Measurements from ENCODE around the gene ESYT1. TPM values are rescaled to one million over a fixed set of nuclear protein-coding genes. Genes with fewer than 3 reads are reported as not detected.

The ESYT1 gene
- total RNA-seq, 120 experiments from 2014 or later, result 32.5 to 86.2 (median 56.5) TPM

Other genes starting within 250 kb of the ESYT1 start
- 10 to 100 TPM in 118 of 120 experiments, 1 to 10 TPM in 2; 9.6 to 27.3 (median 17.6) TPM for gene PYM1, start 200.4 kb upstream of the ESYT1 start, total RNA-seq
- gene DGKA, start 197.1 kb upstream of the ESYT1 start, total RNA-seq, result 10 to 100 TPM; 23.7 to 83.8 (median 48.3) TPM
- gene PMEL, start 162.2 kb upstream of the ESYT1 start, total RNA-seq, result 1 to 10 TPM in 5 of 120 experiments, under 1 TPM in 17, not detected in 98; 0.25 to 1.7 (median 0.76) TPM
- gene CDK2, start 161.4 kb upstream of the ESYT1 start, total RNA-seq, result 10 to 100 TPM in 16 of 120 experiments, 1 to 10 TPM in 104; 2.0 to 21.4 (median 6.5) TPM
- gene RAB5B, start 154.2 kb upstream of the ESYT1 start, total RNA-seq, result 100 to 1,000 TPM; 148 to 223 (median 185) TPM
- 10 to 100 TPM; 19.5 to 39.8 (median 28.4) TPM for gene SUOX, start 131.0 kb upstream of the ESYT1 start, total RNA-seq
- 10 to 100 TPM; 10.2 to 23.6 (median 15.9) TPM for gene IKZF4, start 107.2 kb upstream of the ESYT1 start, total RNA-seq
- gene RPS26, start 86.3 kb upstream of the ESYT1 start, total RNA-seq, result 10 to 100 TPM in 110 of 120 experiments, 1 to 10 TPM in 10; 6.6 to 65.3 (median 18.5) TPM
- gene ERBB3, start 48.1 kb upstream of the ESYT1 start, total RNA-seq, result 100 to 1,000 TPM in 44 of 120 experiments, 10 to 100 TPM in 76; 13.8 to 301 (median 84.0) TPM
- gene PA2G4, start 23.7 kb upstream of the ESYT1 start, total RNA-seq, result 10 to 100 TPM; 40.1 to 80.6 (median 58.7) TPM
- gene RPL41, start 11.6 kb upstream of the ESYT1 start, total RNA-seq, result 1,000 to 10,000 TPM in 91 of 120 experiments, 100 to 1,000 TPM in 29; 743 to 1,715 (median 1,080) TPM
- 10 to 100 TPM in 25 of 120 experiments, 1 to 10 TPM in 95; 4.3 to 14.7 (median 8.4) TPM for gene ZC3H10, start 10.0 kb upstream of the ESYT1 start, total RNA-seq
- 100 to 1,000 TPM in 116 of 120 experiments, 10 to 100 TPM in 4; 75.7 to 236 (median 160) TPM for gene MYL6B, start 24.3 kb downstream of the ESYT1 start, total RNA-seq
- gene MYL6, start 30.1 kb downstream of the ESYT1 start, total RNA-seq, result 100 to 1,000 TPM; 295 to 716 (median 377) TPM
- gene SMARCC2, start 61.2 kb downstream of the ESYT1 start, total RNA-seq, result 100 to 1,000 TPM; 144 to 252 (median 196) TPM
- gene RNF41, start 93.7 kb downstream of the ESYT1 start, total RNA-seq, result 100 to 1,000 TPM in 18 of 120 experiments, 10 to 100 TPM in 102; 40.1 to 117 (median 86.4) TPM
- 10 to 100 TPM; 32.1 to 66.4 (median 49.1) TPM for gene NABP2, start 96.1 kb downstream of the ESYT1 start, total RNA-seq
- 1 to 10 TPM in 18 of 120 experiments, under 1 TPM in 22, not detected in 80; 0.20 to 2.8 (median 0.97) TPM for gene SLC39A5, start 101.8 kb downstream of the ESYT1 start, total RNA-seq
- gene ANKRD52, start 130.1 kb downstream of the ESYT1 start, total RNA-seq, result 10 to 100 TPM; 32.7 to 75.7 (median 55.2) TPM
- gene COQ10A, start 138.7 kb downstream of the ESYT1 start, total RNA-seq, result 10 to 100 TPM; 10.0 to 26.9 (median 17.8) TPM
- gene CS, start 172.1 kb downstream of the ESYT1 start, total RNA-seq, result 100 to 1,000 TPM; 122 to 244 (median 194) TPM
- gene CNPY2, start 187.7 kb downstream of the ESYT1 start, total RNA-seq, result 100 to 1,000 TPM in 34 of 120 experiments, 10 to 100 TPM in 86; 65.8 to 125 (median 92.3) TPM
- gene PAN2, start 205.7 kb downstream of the ESYT1 start, total RNA-seq, result 100 to 1,000 TPM in 76 of 120 experiments, 10 to 100 TPM in 44; 59.4 to 269 (median 110) TPM
- 1 to 10 TPM in 2 of 120 experiments, under 1 TPM in 6, not detected in 112; 0.48 to 1.6 (median 0.78) TPM for gene IL23A, start 210.6 kb downstream of the ESYT1 start, total RNA-seq
- gene STAT2, start 231.8 kb downstream of the ESYT1 start, total RNA-seq, result 100 to 1,000 TPM in 119 of 120 experiments, 10 to 100 TPM in 1; 94.6 to 278 (median 154) TPM
- not detected for gene APOF, start 234.6 kb downstream of the ESYT1 start, total RNA-seq

Data from dorsolateral prefrontal cortex (tissue), 118 donors.